Activated CD4-positive, CD25-positive, alpha-beta regulatory T cell (primary cell): ENCODE results near the gene YOD1.
"Not testable (repeated sequence)": the region's sequence is repeated elsewhere in the genome, so short reads cannot be mapped to it uniquely, and the experiment has no call there.

Experiments used
- DNase-seq, 4 experiments: peaks; one replicate each; lab custom pipeline; 2025; lab: John Stamatoyannopoulos, UW

The YOD1 gene

GRCh38 chr1:207049054-207049453 is 2.0 kb downstream of the YOD1 start:
- no peak for DNase-seq

- no peak for DNase-seq
Observed at GRCh38 chr1:207048041-207048440, 3.0 kb downstream of the YOD1 start.

GRCh38 chr1:207047505-207047904 is 3.5 kb downstream of the YOD1 start:
- no peak for DNase-seq

- DNase-seq: no peak
Observed at GRCh38 chr1:207045453-207045852, 5.6 kb downstream of the YOD1 start.

- not testable (repeated sequence) for DNase-seq
Observed at GRCh38 chr1:207041397-207041796, 9.6 kb downstream of the YOD1 start.

- DNase-seq: no peak
Observed at GRCh38 chr1:207040181-207040533, 10.9 kb downstream of the YOD1 start.

- no peak for DNase-seq
Observed at GRCh38 chr1:207039380-207040180, 11.4 kb downstream of the YOD1 start.

- no peak for DNase-seq
Observed at GRCh38 chr1:207036865-207037264, 14.1 kb downstream of the YOD1 start.

- DNase-seq: no peak
Observed at GRCh38 chr1:207035877-207036551, 15.0 kb downstream of the YOD1 start.

- no peak for DNase-seq
Observed at GRCh38 chr1:207034998-207035397, 16.0 kb downstream of the YOD1 start.

- no peak for DNase-seq
Observed at GRCh38 chr1:207034208-207034607, 16.8 kb downstream of the YOD1 start.

- no peak for DNase-seq
Observed at GRCh38 chr1:207033302-207033701, 17.7 kb downstream of the YOD1 start.

GRCh38 chr1:207032528-207033017 is 18.4 kb downstream of the YOD1 start, which contains the start of gene C1orf116:
TSS of gene C1orf116 (minus strand) at chr1:207032756. CDS start at chr1:207027598, 5,158 bp downstream.
- no peak for DNase-seq

- DNase-seq: no peak
Observed at GRCh38 chr1:207031632-207032264, 19.3 kb downstream of the YOD1 start.

GRCh38 chr1:207031016-207031415 is 20.0 kb downstream of the YOD1 start:
- no peak for DNase-seq

- DNase-seq: no peak
Observed at GRCh38 chr1:207030522-207031009, 20.4 kb downstream of the YOD1 start.

GRCh38 chr1:207029701-207030521 is 21.1 kb downstream of the YOD1 start:
- DNase-seq: no peak

GRCh38 chr1:207028884-207029650 is 21.9 kb downstream of the YOD1 start:
- DNase-seq: no peak

- no peak for DNase-seq
Observed at GRCh38 chr1:207027921-207028320, 23.1 kb downstream of the YOD1 start.

GRCh38 chr1:207027206-207027777 is 23.7 kb downstream of the YOD1 start:
- DNase-seq: no peak

- DNase-seq: no peak
Observed at GRCh38 chr1:207026104-207026534, 24.9 kb downstream of the YOD1 start.
